Activated T-cell treated with anti-CD3 and anti-CD28 coated beads, Interleukin-2, amount 50 U/mL, for 24 hours (primary cell): ENCODE results near the gene FAM210A.
"Not testable (repeated sequence)": the region's sequence is repeated elsewhere in the genome, so short reads cannot be mapped to it uniquely, and the experiment has no call there.

Experiments used
- DNase-seq: peaks from one replicate; pipeline ENCODE4 v3.0.0-alpha.2; 2020
- H3K27ac Mint-ChIP-seq: 2 replicates; pipeline ENCODE4 v1.8.0; 2020; ENCODE audit warnings: mild to moderate bottlenecking, mixed read lengths
- H3K27me3 Mint-ChIP-seq: 2 replicates; pipeline ENCODE4 v1.8.0; 2020; ENCODE audit warnings: mixed read lengths
- H3K36me3 Mint-ChIP-seq: 2 replicates; pipeline ENCODE4 v1.8.0; 2020; ENCODE audit warnings: low read depth, mixed read lengths
- H3K4me1 Mint-ChIP-seq: 2 replicates; pipeline ENCODE4 v1.8.0; 2020; ENCODE audit warnings: low read depth, mixed read lengths
- H3K4me3 Mint-ChIP-seq: 2 replicates; pipeline ENCODE4 v1.8.0; 2020; ENCODE audit warnings: mild to moderate bottlenecking, moderate library complexity, mixed read lengths
- H3K9me3 Mint-ChIP-seq: 2 replicates; pipeline ENCODE4 v1.8.0; 2020; ENCODE audit warnings: mixed read lengths

Gene FAM210A

GRCh38 chr18:13726232-13726971 is at the start of gene FAM210A, which contains the start of gene RNMT:
Gene FAM210A, minus strand, starts transcription at chr18:13726558. Its CDS starts 44,481 bp downstream, at chr18:13682077.
Gene RNMT, plus strand, starts transcription at chr18:13726673. Its CDS starts 4,845 bp downstream, at chr18:13731518.
- Mint-ChIP-seq H3K9me3 (no peaks in the 10 kb centered on the region), H3K4me1 (peaks cover 64% of the 10 kb centered on the region), H3K36me3 (peaks cover 58% of the 10 kb centered on the region), H3K27ac (peak within 1 kb of the TSS; percentile 99), H3K27me3 (no peaks in the 10 kb centered on the region), H3K4me3 (peak within 1 kb of the TSS; percentile 97)
- peak; percentile 94 for DNase-seq

- DNase-seq: no peak
- peaks cover 7% of the 10 kb centered on the region for H3K27me3 Mint-ChIP-seq
- H3K27ac Mint-ChIP-seq: no peak overlapping the region
- no peaks in the 10 kb centered on the region for H3K4me1 Mint-ChIP-seq
- no peaks in the 10 kb centered on the region for H3K36me3 Mint-ChIP-seq
- peaks cover 17% of the 10 kb centered on the region for H3K9me3 Mint-ChIP-seq
- no peak overlapping the region for H3K4me3 Mint-ChIP-seq
Observed at GRCh38 chr18:13775058-13775457, 48.7 kb upstream of the FAM210A start.

- DNase-seq: no peak
- H3K4me3 Mint-ChIP-seq: no peak overlapping the region
- H3K27me3 Mint-ChIP-seq: no peaks in the 10 kb centered on the region
- peaks cover 44% of the 10 kb centered on the region for H3K9me3 Mint-ChIP-seq
- H3K36me3 Mint-ChIP-seq: peaks cover 77% of the 10 kb centered on the region
- H3K27ac Mint-ChIP-seq: no peak overlapping the region
- peaks cover 3% of the 10 kb centered on the region for H3K4me1 Mint-ChIP-seq
Observed at GRCh38 chr18:13762690-13763439, 36.5 kb upstream of the FAM210A start.

GRCh38 chr18:13760047-13760446 is 33.7 kb upstream of the FAM210A start:
- Mint-ChIP-seq H3K36me3 (peaks cover 98% of the 10 kb centered on the region), H3K9me3 (peaks cover 26% of the 10 kb centered on the region), H3K27me3 (no peaks in the 10 kb centered on the region), H3K4me1 (peaks cover 3% of the 10 kb centered on the region), H3K4me3 (no peak overlapping the region), H3K27ac (no peak overlapping the region)
- DNase-seq: no peak

GRCh38 chr18:13758622-13759021 is 32.3 kb upstream of the FAM210A start:
- Mint-ChIP-seq H3K9me3 (peaks cover 15% of the 10 kb centered on the region), H3K27ac (no peak overlapping the region), H3K36me3 (peaks cover 98% of the 10 kb centered on the region), H3K4me3 (no peak overlapping the region), H3K27me3 (no peaks in the 10 kb centered on the region), H3K4me1 (peaks cover 3% of the 10 kb centered on the region)
- no peak for DNase-seq

- H3K27me3 Mint-ChIP-seq: no peaks in the 10 kb centered on the region
- H3K9me3 Mint-ChIP-seq: peaks cover 2% of the 10 kb centered on the region
- no peak overlapping the region for H3K4me3 Mint-ChIP-seq
- DNase-seq: no peak
- H3K27ac Mint-ChIP-seq: no peak overlapping the region
- H3K36me3 Mint-ChIP-seq: peaks cover 97% of the 10 kb centered on the region
- peaks cover 3% of the 10 kb centered on the region for H3K4me1 Mint-ChIP-seq
Observed at GRCh38 chr18:13756671-13757070, 30.3 kb upstream of the FAM210A start.

GRCh38 chr18:13756261-13756660 is 29.9 kb upstream of the FAM210A start:
- Mint-ChIP-seq H3K4me1 (peaks cover 3% of the 10 kb centered on the region), H3K9me3 (peaks cover 2% of the 10 kb centered on the region), H3K36me3 (peaks cover 97% of the 10 kb centered on the region), H3K27ac (no peak overlapping the region), H3K4me3 (no peak overlapping the region), H3K27me3 (no peaks in the 10 kb centered on the region)
- DNase-seq: no peak

GRCh38 chr18:13751599-13751998 is 25.2 kb upstream of the FAM210A start:
- H3K4me1 Mint-ChIP-seq, DNase-seq, H3K27ac Mint-ChIP-seq, H3K9me3 Mint-ChIP-seq, H3K27me3 Mint-ChIP-seq, H3K4me3 Mint-ChIP-seq: not testable (repeated sequence)
- H3K36me3 Mint-ChIP-seq: peaks cover 97% of the 10 kb centered on the region

GRCh38 chr18:13746633-13747032 is 20.3 kb upstream of the FAM210A start:
- H3K27me3 Mint-ChIP-seq: no peaks in the 10 kb centered on the region
- no peak overlapping the region for H3K4me3 Mint-ChIP-seq
- peaks cover 89% of the 10 kb centered on the region for H3K36me3 Mint-ChIP-seq
- H3K9me3 Mint-ChIP-seq: no peaks in the 10 kb centered on the region
- DNase-seq: no peak
- no peaks in the 10 kb centered on the region for H3K4me1 Mint-ChIP-seq
- no peak overlapping the region for H3K27ac Mint-ChIP-seq

- no peak for DNase-seq
- H3K27ac Mint-ChIP-seq: peak overlapping the region; percentile 10
- no peaks in the 10 kb centered on the region for H3K9me3 Mint-ChIP-seq
- peaks cover 89% of the 10 kb centered on the region for H3K36me3 Mint-ChIP-seq
- no peaks in the 10 kb centered on the region for H3K27me3 Mint-ChIP-seq
- H3K4me3 Mint-ChIP-seq: no peak overlapping the region
- H3K4me1 Mint-ChIP-seq: peaks cover 2% of the 10 kb centered on the region
Observed at GRCh38 chr18:13745696-13746095, 19.3 kb upstream of the FAM210A start.

GRCh38 chr18:13735681-13736080 is 9.3 kb upstream of the FAM210A start:
- Mint-ChIP-seq H3K27me3 (no peaks in the 10 kb centered on the region), H3K4me3 (no peak overlapping the region), H3K9me3 (peaks cover 5% of the 10 kb centered on the region), H3K27ac (no peak overlapping the region), H3K4me1 (peaks cover 14% of the 10 kb centered on the region), H3K36me3 (peaks cover 93% of the 10 kb centered on the region)
- DNase-seq: no peak

GRCh38 chr18:13730481-13730880 is 4.1 kb upstream of the FAM210A start:
- Mint-ChIP-seq H3K9me3 (peaks cover 5% of the 10 kb centered on the region), H3K36me3 (peaks cover 71% of the 10 kb centered on the region), H3K4me3 (no peak overlapping the region), H3K27ac (no peak overlapping the region), H3K27me3 (no peaks in the 10 kb centered on the region), H3K4me1 (peaks cover 48% of the 10 kb centered on the region)
- DNase-seq: no peak

- DNase-seq: no peak
- H3K9me3 Mint-ChIP-seq: no peaks in the 10 kb centered on the region
- H3K27me3 Mint-ChIP-seq: no peaks in the 10 kb centered on the region
- peaks cover 57% of the 10 kb centered on the region for H3K36me3 Mint-ChIP-seq
- H3K4me3 Mint-ChIP-seq: peak overlapping the region; percentile 97
- peaks cover 64% of the 10 kb centered on the region for H3K4me1 Mint-ChIP-seq
- peak overlapping the region; percentile 99 for H3K27ac Mint-ChIP-seq
Observed at GRCh38 chr18:13726972-13727331, 594 bp upstream of the FAM210A start.

GRCh38 chr18:13725566-13726231 is 659 bp downstream of the FAM210A start:
- Mint-ChIP-seq H3K36me3 (peaks cover 58% of the 10 kb centered on the region), H3K27me3 (no peaks in the 10 kb centered on the region), H3K27ac (peak overlapping the region; percentile 99), H3K9me3 (no peaks in the 10 kb centered on the region), H3K4me3 (peak overlapping the region; percentile 97), H3K4me1 (peaks cover 69% of the 10 kb centered on the region)
- no peak for DNase-seq

GRCh38 chr18:13720847-13721246 is 5.5 kb downstream of the FAM210A start:
- Mint-ChIP-seq H3K27me3 (no peaks in the 10 kb centered on the region), H3K4me3 (no peak overlapping the region), H3K4me1 (peaks cover 70% of the 10 kb centered on the region), H3K36me3 (peaks cover 59% of the 10 kb centered on the region), H3K9me3 (no peaks in the 10 kb centered on the region), H3K27ac (no peak overlapping the region)
- no peak for DNase-seq
